ENCODE results near the gene S100A12. TPM values are rescaled to one million over a fixed set of nuclear protein-coding genes. Genes with fewer than 3 reads are reported as not detected.

S100A12 gene
- total RNA-seq, 2 experiments from 2014 or later: not detected

GRCh38 chr1:153370146-153370545 lies 5.3 kb downstream of the S100A12 start:
- Mint-ChIP-seq H3K4me3 (no peak overlapping the region), H3K27me3 (peaks cover 9% of the 10 kb centered on the region), H3K36me3 (ENCODE audit: low read depth) (no peaks in the 10 kb centered on the region), H3K9me3 (no peaks in the 10 kb centered on the region), H3K4me1 (no peaks in the 10 kb centered on the region), H3K27ac (no peak overlapping the region)
- POLR2A ChIA-PET: no interaction called here
- no peak for DNase-seq
- CTCF ChIA-PET: no interaction called here

GRCh38 chr1:153368495-153368894 lies 6.9 kb downstream of the S100A12 start:
- Mint-ChIP-seq H3K36me3 (ENCODE audit: low read depth) (no peaks in the 10 kb centered on the region), H3K27ac (no peak overlapping the region), H3K4me1 (no peaks in the 10 kb centered on the region), H3K4me3 (no peak overlapping the region), H3K9me3 (no peaks in the 10 kb centered on the region), H3K27me3 (peaks cover 13% of the 10 kb centered on the region)
- POLR2A ChIA-PET: no interaction called here
- DNase-seq: no peak
- CTCF ChIA-PET: interaction anchor here (3.3 kb wide), 1 partner anchor 16 kb away, joined by 9 read pairs; no protein-coding TSS in a partner anchor

GRCh38 chr1:153367090-153367489 lies 8.3 kb downstream of the S100A12 start:
- ChIA-PET CTCF (interaction anchor here (3.3 kb wide), 1 partner anchor 15 kb away, joined by 9 read pairs; no protein-coding TSS in a partner anchor), POLR2A (no interaction called here)
- no peak overlapping the region for H3K27ac Mint-ChIP-seq

GRCh38 chr1:153366261-153366660 lies 9.2 kb downstream of the S100A12 start:
- Mint-ChIP-seq H3K27ac (no peak overlapping the region), H3K27me3 (peaks cover 9% of the 10 kb centered on the region), H3K9me3 (no peaks in the 10 kb centered on the region), H3K4me3 (no peak overlapping the region), H3K4me1 (no peaks in the 10 kb centered on the region), H3K36me3 (ENCODE audit: low read depth) (no peaks in the 10 kb centered on the region)
- ChIA-PET CTCF (interaction anchor here (3.3 kb wide), 1 partner anchor 14 kb away, joined by 9 read pairs; no protein-coding TSS in a partner anchor), POLR2A (no interaction called here)
- DNase-seq: no peak

More at GRCh38 chr1:153367090-153367489, 8.3 kb downstream of the S100A12 start:
- Mint-ChIP-seq H3K4me1 (no peaks in the 10 kb centered on the region), H3K9me3 (no peaks in the 10 kb centered on the region), H3K4me3 (no peak overlapping the region), H3K36me3 (ENCODE audit: low read depth) (no peaks in the 10 kb centered on the region), H3K27me3 (peaks cover 14% of the 10 kb centered on the region)
- DNase-seq: no peak

- Mint-ChIP-seq H3K9me3 (no peaks in the 10 kb centered on the region), H3K27me3 (peaks cover 9% of the 10 kb centered on the region), H3K4me3 (no peak overlapping the region), H3K36me3 (ENCODE audit: low read depth) (no peaks in the 10 kb centered on the region), H3K4me1 (no peaks in the 10 kb centered on the region), H3K27ac (no peak overlapping the region)
- CTCF ChIA-PET: interaction anchor here (3.3 kb wide), 1 partner anchor 13 kb away, joined by 9 read pairs; no protein-coding TSS in a partner anchor
- DNase-seq: no peak
- POLR2A ChIA-PET: no interaction called here
These were observed 9.7 kb downstream of the S100A12 start for GRCh38 chr1:153365696-153366095.

- POLR2A ChIA-PET: no interaction called here
These were observed 10.4 kb downstream of the S100A12 start for GRCh38 chr1:153364766-153365666.

GRCh38 chr1:153364156-153364555 lies 11.3 kb downstream of the S100A12 start:
- CTCF ChIA-PET: interaction anchor here (0.7 to 1.0 kb wide), 2 partner anchors 8 to 12 kb away, joined by 3 to 5 read pairs; no protein-coding TSS in a partner anchor
- H3K27me3 Mint-ChIP-seq: peaks cover 9% of the 10 kb centered on the region
- DNase-seq: no peak
- no peaks in the 10 kb centered on the region for H3K9me3 Mint-ChIP-seq
- H3K36me3 Mint-ChIP-seq (ENCODE audit: low read depth): no peaks in the 10 kb centered on the region
- no peak overlapping the region for H3K4me3 Mint-ChIP-seq
- H3K27ac Mint-ChIP-seq: no peak overlapping the region
- no peaks in the 10 kb centered on the region for H3K4me1 Mint-ChIP-seq
- POLR2A ChIA-PET: no interaction called here

More at GRCh38 chr1:153364766-153365666, 10.4 kb downstream of the S100A12 start:
- CTCF ChIA-PET: interaction anchor here (0.7 to 3.3 kb wide), 2 partner anchors 13 kb away, joined by 3 to 9 read pairs; no protein-coding TSS in a partner anchor
- peaks cover 9% of the 10 kb centered on the region for H3K27me3 Mint-ChIP-seq
- H3K4me3 Mint-ChIP-seq: no peak overlapping the region
- no peak for DNase-seq
- no peaks in the 10 kb centered on the region for H3K9me3 Mint-ChIP-seq
- no peaks in the 10 kb centered on the region for H3K36me3 Mint-ChIP-seq (ENCODE audit: low read depth)
- H3K4me1 Mint-ChIP-seq: no peaks in the 10 kb centered on the region
- no peak overlapping the region for H3K27ac Mint-ChIP-seq

GRCh38 chr1:153363641-153364040 lies 11.8 kb downstream of the S100A12 start:
- DNase-seq: no peak
- Mint-ChIP-seq H3K4me3 (no peak overlapping the region), H3K27me3 (peaks cover 9% of the 10 kb centered on the region), H3K27ac (no peak overlapping the region), H3K36me3 (ENCODE audit: low read depth) (no peaks in the 10 kb centered on the region), H3K4me1 (no peaks in the 10 kb centered on the region), H3K9me3 (no peaks in the 10 kb centered on the region)
- CTCF ChIA-PET: interaction anchor here (0.8 to 1.0 kb wide), 2 partner anchors 8 to 10 kb away, joined by 3 to 5 read pairs; no protein-coding TSS in a partner anchor
- POLR2A ChIA-PET: no interaction called here

- POLR2A ChIA-PET: interaction anchor here (0.9 kb wide), 1 partner anchor 9 kb away, joined by 3 read pairs; no protein-coding TSS in a partner anchor
- H3K36me3 Mint-ChIP-seq (ENCODE audit: low read depth): no peaks in the 10 kb centered on the region
- H3K27me3 Mint-ChIP-seq: peaks cover 9% of the 10 kb centered on the region
- CTCF ChIA-PET: interaction anchor here (1.1 kb wide), 1 partner anchor 60 kb away, joined by 3 read pairs; no protein-coding TSS in a partner anchor
- no peak overlapping the region for H3K4me3 Mint-ChIP-seq
- peaks cover 8% of the 10 kb centered on the region for H3K4me1 Mint-ChIP-seq
- no peak overlapping the region for H3K27ac Mint-ChIP-seq
- no peak for DNase-seq
- no peaks in the 10 kb centered on the region for H3K9me3 Mint-ChIP-seq
These were observed 13.1 kb downstream of the S100A12 start for GRCh38 chr1:153362187-153362775.

- peaks cover 10% of the 10 kb centered on the region for H3K4me1 Mint-ChIP-seq
- peaks cover 9% of the 10 kb centered on the region for H3K27me3 Mint-ChIP-seq
- H3K36me3 Mint-ChIP-seq (ENCODE audit: low read depth): no peaks in the 10 kb centered on the region
- ChIA-PET POLR2A (interaction anchor here (0.9 kb wide), 1 partner anchor 9 kb away, joined by 3 read pairs; no protein-coding TSS in a partner anchor), CTCF (interaction anchor here (1.1 kb wide), 1 partner anchor 61 kb away, joined by 3 read pairs; no protein-coding TSS in a partner anchor)
- no peak overlapping the region for H3K27ac Mint-ChIP-seq
- H3K9me3 Mint-ChIP-seq: no peaks in the 10 kb centered on the region
- H3K4me3 Mint-ChIP-seq: no peak overlapping the region
- no peak for DNase-seq
These were observed 13.8 kb downstream of the S100A12 start for GRCh38 chr1:153361480-153362109.

GRCh38 chr1:153360592-153361479 lies 14.6 kb downstream of the S100A12 start:
- Mint-ChIP-seq H3K27me3 (peaks cover 7% of the 10 kb centered on the region), H3K4me3 (no peak overlapping the region), H3K4me1 (peaks cover 10% of the 10 kb centered on the region), H3K36me3 (ENCODE audit: low read depth) (no peaks in the 10 kb centered on the region), H3K27ac (no peak overlapping the region), H3K9me3 (no peaks in the 10 kb centered on the region)
- ChIA-PET POLR2A (no interaction called here), CTCF (interaction anchor here (1.1 kb wide), 1 partner anchor 62 kb away, joined by 3 read pairs; no protein-coding TSS in a partner anchor)
- no peak for DNase-seq

GRCh38 chr1:153360190-153360589 lies 15.2 kb downstream of the S100A12 start:
- POLR2A ChIA-PET: no interaction called here
- Mint-ChIP-seq H3K9me3 (no peaks in the 10 kb centered on the region), H3K36me3 (ENCODE audit: low read depth) (no peaks in the 10 kb centered on the region)

More at GRCh38 chr1:153360190-153360589, 15.2 kb downstream of the S100A12 start:
- Mint-ChIP-seq H3K4me3 (no peak overlapping the region), H3K4me1 (peaks cover 10% of the 10 kb centered on the region), H3K27ac (no peak overlapping the region), H3K27me3 (peaks cover 7% of the 10 kb centered on the region)
- CTCF ChIA-PET: no interaction called here
- DNase-seq: no peak

Data from activated CD4-positive, alpha-beta memory T cell treated with anti-CD3 and anti-CD28 coated beads, Interleukin-2, amount 10 ng/mL, durations not matched to agents 7 days and 5 days (primary cell).